Tongue (tissue), 2 donors: Measurements from ENCODE around the gene HAND2. TPM values are rescaled to one million over a fixed set of nuclear protein-coding genes. Genes with fewer than 3 reads are reported as not detected.
A peak's percentile ranks its signal among the peaks of the same experiment; 100 is the strongest.

ENCODE experiments used
- DNase-seq: peaks from one replicate; pipeline ENCODE4 v3.0.0-alpha.2; 2015
- total RNA-seq: library from RNA; depleted of rRNA; stranded (reverse); fragments of >200 nt; gene quantifications from one replicate; pipeline ENCODE4 v1.2.3, GENCODE V29; 2014

The HAND2 gene
- total RNA-seq = 13.2 TPM

- DNase-seq = peak; percentile 93
These were observed at the start of gene HAND2 for GRCh38 chr4:173529477-173530325. HAND2 (minus strand) TSS chr4:173530229; CDS start chr4:173529289, 940 bp downstream.

GRCh38 chr4:173578956-173579355 lies 48.9 kb upstream of the HAND2 start:
- DNase-seq = no peak

- DNase-seq = no peak
These were observed 47.9 kb upstream of the HAND2 start for GRCh38 chr4:173577963-173578362.

GRCh38 chr4:173575482-173576152 lies 45.6 kb upstream of the HAND2 start:
- DNase-seq = no peak

GRCh38 chr4:173573725-173574124 lies 43.7 kb upstream of the HAND2 start:
- DNase-seq = no peak

GRCh38 chr4:173573286-173573685 lies 43.3 kb upstream of the HAND2 start:
- DNase-seq = no peak

GRCh38 chr4:173572493-173573129 lies 42.6 kb upstream of the HAND2 start:
- DNase-seq = no peak

- DNase-seq = no peak
These were observed 41.6 kb upstream of the HAND2 start for GRCh38 chr4:173571620-173572019.

GRCh38 chr4:173565281-173565680 lies 35.3 kb upstream of the HAND2 start:
- DNase-seq = no peak

GRCh38 chr4:173564461-173564860 lies 34.4 kb upstream of the HAND2 start:
- DNase-seq = no peak

- no peak for DNase-seq
These were observed 30.9 kb upstream of the HAND2 start for GRCh38 chr4:173560896-173561295.

GRCh38 chr4:173556398-173557131 lies 26.5 kb upstream of the HAND2 start:
- no peak for DNase-seq

- peak; percentile 30 for DNase-seq
These were observed 17.9 kb upstream of the HAND2 start for GRCh38 chr4:173547889-173548288.

- no peak for DNase-seq
These were observed 16.7 kb upstream of the HAND2 start for GRCh38 chr4:173546776-173547175.

GRCh38 chr4:173545440-173545839 lies 15.4 kb upstream of the HAND2 start:
- DNase-seq = no peak

- no peak for DNase-seq
These were observed 13.2 kb upstream of the HAND2 start for GRCh38 chr4:173543266-173543665.

GRCh38 chr4:173539986-173540385 lies 10.0 kb upstream of the HAND2 start:
- DNase-seq = no peak

- DNase-seq = peak; percentile 59
These were observed 8.9 kb upstream of the HAND2 start for GRCh38 chr4:173538909-173539445.

- DNase-seq = no peak
These were observed 8.3 kb upstream of the HAND2 start for GRCh38 chr4:173538148-173538908.

GRCh38 chr4:173537613-173538147 lies 7.7 kb upstream of the HAND2 start:
- peak; percentile 37 for DNase-seq

GRCh38 chr4:173536808-173537429 lies 6.9 kb upstream of the HAND2 start:
- peak; percentile 72 for DNase-seq
